Measurements from ENCODE around the gene ARID1B.

The ARID1B gene

GRCh38 chr6:156781861-156782631, 4.9 kb downstream of the ARID1B start:
- Histone ChIP-seq H3K4me3 (ENCODE audit: low read depth, low read length) (peak overlapping the region; percentile 94), H3K4me1 (ENCODE audit: control insufficient read depth, insufficient read depth, low read length) (peaks cover 30% of the 10 kb centered on the region), H3K9me3 (ENCODE audit: control insufficient read depth, insufficient read depth, low read depth, low read length) (no peaks in the 10 kb centered on the region), H3K36me3 (ENCODE audit: control insufficient read depth in 2 of 2, insufficient read depth in 1 of 2, low read length in 2 of 2) (peaks cover 0 to 3% of the 10 kb centered on the region in 2 experiments; a peak in 1 of 3 replicates), H3K27ac (ENCODE audit: extremely low read depth, low read depth, low read length) (no peak overlapping the region)
- TF ChIP-seq SP7 (tag by site-specific recombination; IDR thresholded peaks at IDR 0.05) (0 out of 2 replicates have a peak, but pooled peaks have one; percentile 23), ZNF692 (tag by site-specific recombination; IDR thresholded peaks at IDR 0.05) (no peak), ZNF324 (tag by site-specific recombination; IDR thresholded peaks at IDR 0.05) (no peak), ZNF335 (tag by site-specific recombination; conservative IDR thresholded peaks at IDR 0.05) (peak; percentile 55), MEIS1 (CRISPR knock-in tag; IDR thresholded peaks at IDR 0.05; ENCODE audit: borderline replicate concordance) (no peak), ZNF157 (tag by site-specific recombination; IDR thresholded peaks at IDR 0.05) (no peak), ZNF629 (tag by site-specific recombination; IDR thresholded peaks at IDR 0.05) (no peak), ZNF600 (tag by site-specific recombination; IDR thresholded peaks at IDR 0.05) (0 out of 2 replicates have a peak, but pooled peaks have one; percentile 13), ATF2 (tag by site-specific recombination; IDR thresholded peaks at IDR 0.05; ENCODE audit: low read depth) (peak; percentile 9; the same call in 1 of the 2 replicates), ZBTB10 (tag by site-specific recombination; IDR thresholded peaks at IDR 0.05) (no peak), PRDM6 (tag by site-specific recombination; IDR thresholded peaks at IDR 0.05) (peak; percentile 88), PBX3 (CRISPR knock-in tag; IDR thresholded peaks at IDR 0.05) (no peak), ZSCAN5A (tag by site-specific recombination; IDR thresholded peaks at IDR 0.05) (no peak)
- TF ChIP-seq, protein P1, sequence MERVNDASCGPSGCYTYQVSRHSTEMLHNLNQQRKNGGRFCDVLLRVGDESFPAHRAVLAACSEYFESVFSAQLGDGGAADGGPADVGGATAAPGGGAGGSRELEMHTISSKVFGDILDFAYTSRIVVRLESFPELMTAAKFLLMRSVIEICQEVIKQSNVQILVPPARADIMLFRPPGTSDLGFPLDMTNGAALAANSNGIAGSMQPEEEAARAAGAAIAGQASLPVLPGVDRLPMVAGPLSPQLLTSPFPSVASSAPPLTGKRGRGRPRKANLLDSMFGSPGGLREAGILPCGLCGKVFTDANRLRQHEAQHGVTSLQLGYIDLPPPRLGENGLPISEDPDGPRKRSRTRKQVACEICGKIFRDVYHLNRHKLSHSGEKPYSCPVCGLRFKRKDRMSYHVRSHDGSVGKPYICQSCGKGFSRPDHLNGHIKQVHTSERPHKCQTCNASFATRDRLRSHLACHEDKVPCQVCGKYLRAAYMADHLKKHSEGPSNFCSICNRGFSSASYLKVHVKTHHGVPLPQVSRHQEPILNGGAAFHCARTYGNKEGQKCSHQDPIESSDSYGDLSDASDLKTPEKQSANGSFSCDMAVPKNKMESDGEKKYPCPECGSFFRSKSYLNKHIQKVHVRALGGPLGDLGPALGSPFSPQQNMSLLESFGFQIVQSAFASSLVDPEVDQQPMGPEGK (tag by site-specific recombination; IDR thresholded peaks at IDR 0.05), result no peak
- TF ChIP-seq, protein P2, sequence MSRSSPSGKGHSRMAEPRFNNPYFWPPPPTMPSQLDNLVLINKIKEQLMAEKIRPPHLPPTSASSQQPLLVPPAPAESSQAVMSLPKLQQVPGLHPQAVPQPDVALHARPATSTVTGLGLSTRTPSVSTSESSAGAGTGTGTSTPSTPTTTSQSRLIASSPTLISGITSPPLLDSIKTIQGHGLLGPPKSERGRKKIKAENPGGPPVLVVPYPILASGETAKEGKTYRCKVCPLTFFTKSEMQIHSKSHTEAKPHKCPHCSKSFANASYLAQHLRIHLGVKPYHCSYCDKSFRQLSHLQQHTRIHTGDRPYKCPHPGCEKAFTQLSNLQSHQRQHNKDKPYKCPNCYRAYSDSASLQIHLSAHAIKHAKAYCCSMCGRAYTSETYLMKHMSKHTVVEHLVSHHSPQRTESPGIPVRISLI (tag by site-specific recombination; IDR thresholded peaks at IDR 0.05), result peak; percentile 99
- TF ChIP-seq, protein P3, sequence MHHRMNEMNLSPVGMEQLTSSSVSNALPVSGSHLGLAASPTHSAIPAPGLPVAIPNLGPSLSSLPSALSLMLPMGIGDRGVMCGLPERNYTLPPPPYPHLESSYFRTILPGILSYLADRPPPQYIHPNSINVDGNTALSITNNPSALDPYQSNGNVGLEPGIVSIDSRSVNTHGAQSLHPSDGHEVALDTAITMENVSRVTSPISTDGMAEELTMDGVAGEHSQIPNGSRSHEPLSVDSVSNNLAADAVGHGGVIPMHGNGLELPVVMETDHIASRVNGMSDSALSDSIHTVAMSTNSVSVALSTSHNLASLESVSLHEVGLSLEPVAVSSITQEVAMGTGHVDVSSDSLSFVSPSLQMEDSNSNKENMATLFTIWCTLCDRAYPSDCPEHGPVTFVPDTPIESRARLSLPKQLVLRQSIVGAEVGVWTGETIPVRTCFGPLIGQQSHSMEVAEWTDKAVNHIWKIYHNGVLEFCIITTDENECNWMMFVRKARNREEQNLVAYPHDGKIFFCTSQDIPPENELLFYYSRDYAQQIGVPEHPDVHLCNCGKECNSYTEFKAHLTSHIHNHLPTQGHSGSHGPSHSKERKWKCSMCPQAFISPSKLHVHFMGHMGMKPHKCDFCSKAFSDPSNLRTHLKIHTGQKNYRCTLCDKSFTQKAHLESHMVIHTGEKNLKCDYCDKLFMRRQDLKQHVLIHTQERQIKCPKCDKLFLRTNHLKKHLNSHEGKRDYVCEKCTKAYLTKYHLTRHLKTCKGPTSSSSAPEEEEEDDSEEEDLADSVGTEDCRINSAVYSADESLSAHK (tag by site-specific recombination; IDR thresholded peaks at IDR 0.05), result peak; percentile 75
- ChIA-PET CTCF (no interaction called here), POLR2A (no interaction called here)

All from HEK293 (cell line).